CD4-positive, alpha-beta T cell treated with Interleukin-12 subunit alpha and Interleukin-12 subunit beta, for 1 hour (primary cell): ENCODE results near the gene TRIP10.
"Not testable (repeated sequence)": the region's sequence is repeated elsewhere in the genome, so short reads cannot be mapped to it uniquely, and the experiment has no call there.

Experiments used
- DNase-seq: peaks from one replicate; pipeline ENCODE4 v3.0.0-alpha.2; 2020

Gene TRIP10

DNA sequence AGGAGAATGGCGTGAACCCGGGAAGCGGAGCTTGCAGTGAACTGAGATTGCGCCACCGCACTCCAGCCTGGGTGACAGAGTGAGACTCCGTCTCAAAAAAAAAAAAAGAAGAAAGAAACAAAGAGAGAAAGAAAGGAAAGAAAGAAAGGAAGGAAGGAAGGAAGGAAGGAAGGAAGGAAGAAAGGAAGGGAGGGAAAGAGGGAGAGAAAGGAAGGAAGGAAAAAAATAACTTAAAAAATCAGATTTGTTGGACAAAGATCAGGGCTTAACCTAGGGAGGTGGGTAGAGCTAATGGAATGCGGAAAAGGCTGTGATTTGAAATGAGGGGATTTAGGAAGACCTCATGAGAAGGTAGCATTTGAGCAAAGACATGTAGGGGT is 32.2 kb downstream of the TRIP10 start:
- DNase-seq, result not testable (repeated sequence)

DNA sequence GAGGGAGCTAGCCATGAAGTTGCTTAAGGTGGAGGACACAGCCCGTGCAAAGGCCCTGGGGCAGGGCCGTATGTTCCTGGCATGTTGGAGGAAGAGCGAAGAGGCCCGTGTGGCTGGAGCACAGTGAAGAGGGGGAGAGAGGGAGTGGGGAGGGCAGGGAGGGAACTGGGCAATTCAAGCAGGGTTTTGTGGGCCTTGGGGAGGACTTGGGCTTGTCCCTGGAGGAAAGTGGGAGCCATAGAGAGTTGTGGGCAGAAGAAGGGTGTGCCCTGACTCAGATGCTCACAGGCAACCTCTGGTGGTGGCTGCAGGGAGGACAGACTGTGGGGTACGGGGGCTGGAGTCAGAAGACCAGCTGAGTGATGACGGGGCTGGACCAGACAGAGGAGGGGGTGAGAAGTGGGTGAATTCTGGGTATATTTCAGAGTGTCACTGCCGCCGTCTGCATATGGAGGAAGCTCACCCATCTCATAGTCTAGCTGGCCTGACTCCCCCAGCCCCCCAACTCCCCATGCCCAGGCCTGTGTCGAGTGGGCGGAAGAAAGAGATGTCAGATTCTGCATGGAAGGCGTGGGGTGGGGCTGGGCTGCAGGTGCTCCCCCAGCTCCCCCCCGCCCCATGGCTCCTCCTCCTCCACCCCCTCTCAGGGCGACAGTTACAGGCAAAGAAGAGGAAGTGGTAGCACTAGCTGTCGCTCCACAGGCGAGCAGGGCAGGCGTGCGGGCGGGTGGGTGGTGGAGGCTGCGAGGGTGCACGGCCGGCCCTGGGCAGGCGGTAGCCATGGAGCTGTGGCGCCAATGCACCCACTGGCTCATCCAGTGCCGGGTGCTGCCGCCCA is 32.8 kb downstream of the TRIP10 start, which contains the start of gene VAV1:
VAV1 (plus strand) TSS at position 681 of the 838 bp plus-strand sequence; CDS start at position 781, 100 bp downstream.
- DNase-seq, result peak; percentile 86

DNA sequence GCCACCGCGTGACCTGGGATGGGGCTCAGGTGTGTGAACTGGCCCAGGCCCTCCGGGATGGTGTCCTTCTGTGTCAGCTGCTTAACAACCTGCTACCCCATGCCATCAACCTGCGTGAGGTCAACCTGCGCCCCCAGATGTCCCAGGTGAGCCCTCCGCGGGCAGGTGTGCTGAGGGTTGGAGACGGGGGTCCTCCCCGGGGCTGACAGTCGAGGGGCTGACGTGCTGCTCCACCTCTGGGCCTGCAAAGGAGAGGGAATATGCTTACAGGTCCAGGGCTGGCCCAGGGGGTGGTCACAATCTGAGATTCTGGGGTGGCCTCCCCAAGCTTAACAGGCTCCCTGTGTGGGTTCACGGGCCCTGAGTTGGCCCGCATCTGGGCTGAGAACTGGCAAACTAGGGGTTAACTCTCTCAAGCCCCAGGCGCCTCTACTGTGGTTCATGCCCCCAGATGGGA is 33.4 kb downstream of the TRIP10 start:
- no peak for DNase-seq

DNA sequence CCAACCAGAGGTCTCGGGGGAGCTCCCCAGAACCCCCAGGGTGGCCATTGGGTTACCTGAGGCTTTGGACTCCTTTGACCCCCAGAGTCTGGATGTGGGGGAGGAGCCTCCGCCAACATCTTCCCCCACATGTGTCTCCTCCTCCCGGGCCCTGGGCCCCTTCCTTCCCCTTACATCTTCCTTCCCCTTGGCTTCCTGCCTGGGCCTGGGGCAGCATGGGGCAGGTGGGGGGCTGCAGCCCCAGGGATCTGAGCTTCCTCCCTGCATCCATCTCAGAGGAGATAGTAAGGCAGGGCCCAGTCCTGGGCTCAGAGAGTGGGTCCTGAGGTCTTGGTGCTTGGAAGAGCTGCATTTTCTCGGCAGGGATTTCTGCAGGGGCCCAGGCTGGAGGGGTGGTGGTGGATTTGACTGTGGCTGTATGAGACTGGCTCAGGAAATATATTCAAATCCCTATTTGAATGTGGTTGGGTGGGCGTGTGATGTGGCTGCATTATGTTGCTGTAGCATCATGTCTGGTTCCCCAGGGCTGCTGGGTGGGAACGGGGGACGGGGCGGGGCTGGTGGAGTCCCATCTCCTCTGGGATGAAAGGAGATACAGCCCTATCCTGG is 33.9 kb downstream of the TRIP10 start:
- peak; percentile 49 for DNase-seq

DNA sequence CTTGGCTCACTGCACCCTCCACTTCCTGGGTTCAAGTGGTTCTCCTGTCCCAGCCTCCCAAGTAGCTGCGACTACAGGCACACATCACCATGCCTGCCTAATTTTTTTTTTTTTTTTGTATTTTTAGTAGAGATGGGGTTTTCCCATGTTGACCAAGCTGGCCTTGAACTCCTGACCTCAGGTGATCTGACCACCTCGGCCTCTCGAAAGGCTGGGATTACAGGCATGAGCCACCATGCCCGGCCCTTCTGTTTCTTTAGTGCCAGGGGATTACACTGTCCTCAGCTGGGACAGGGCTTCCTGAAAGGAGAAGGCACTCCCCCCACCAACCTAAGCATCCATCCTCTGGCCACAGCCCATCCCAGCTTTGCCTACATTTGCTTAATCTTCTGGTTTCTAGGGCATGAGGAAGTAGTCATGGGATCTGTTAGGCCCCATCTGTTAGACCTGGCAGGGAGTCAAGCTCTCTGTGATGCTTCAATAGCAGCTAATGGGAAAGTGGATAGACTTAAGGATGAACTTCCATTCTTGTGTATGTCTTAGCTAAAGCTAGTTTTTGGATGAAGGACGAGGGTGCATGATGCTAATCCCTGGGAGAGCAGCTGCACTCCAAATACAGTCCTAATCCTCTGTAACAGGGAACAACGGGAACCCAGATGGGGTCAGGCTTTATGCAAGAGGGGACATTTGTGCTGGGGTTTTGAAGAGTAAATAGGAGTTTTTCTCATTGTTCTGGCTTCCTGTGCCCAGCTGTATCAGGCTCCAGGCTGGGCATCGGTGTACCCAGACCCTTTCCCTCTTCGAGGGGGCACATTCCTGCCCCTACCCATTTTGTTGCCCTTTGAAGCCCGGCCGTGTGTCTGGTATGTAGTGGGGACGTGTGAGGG is 35.6 kb downstream of the TRIP10 start:
- DNase-seq, result no peak

DNA sequence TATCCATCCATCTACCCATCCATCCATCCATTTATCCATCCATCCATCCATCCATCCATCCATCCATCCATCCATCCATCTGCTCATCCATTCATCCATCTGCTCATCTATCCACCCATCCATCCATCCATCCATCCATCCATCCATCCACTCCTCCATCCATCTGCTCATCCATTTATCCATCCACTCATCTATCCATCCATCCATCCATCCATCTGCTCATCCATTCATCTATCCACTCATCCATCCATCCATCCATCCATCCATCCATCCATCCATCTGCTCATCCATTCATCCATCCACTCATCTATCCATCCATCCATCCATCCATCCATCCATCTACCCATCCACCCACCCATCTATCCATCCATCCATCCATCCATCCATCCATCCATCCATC is 36.6 kb downstream of the TRIP10 start:
- DNase-seq, result not testable (repeated sequence)

DNA sequence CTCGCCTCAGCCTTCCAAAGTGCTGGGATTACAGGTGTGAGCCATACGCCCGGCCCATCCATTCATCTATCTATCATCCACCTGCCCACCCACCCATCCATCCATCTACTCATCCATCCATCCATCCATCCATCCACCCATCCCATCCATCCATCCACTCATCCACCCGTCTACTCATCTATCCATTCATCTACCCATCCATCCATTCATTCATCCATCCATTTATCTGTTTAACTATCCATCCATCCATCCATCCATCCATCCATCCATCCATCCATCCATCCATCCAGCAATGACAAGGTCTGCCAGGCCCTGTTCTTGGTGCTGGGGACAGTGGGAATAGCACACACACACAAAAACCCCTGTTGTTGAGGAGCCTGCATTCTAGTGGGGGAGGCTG is 37.5 kb downstream of the TRIP10 start:
- no peak for DNase-seq

DNA sequence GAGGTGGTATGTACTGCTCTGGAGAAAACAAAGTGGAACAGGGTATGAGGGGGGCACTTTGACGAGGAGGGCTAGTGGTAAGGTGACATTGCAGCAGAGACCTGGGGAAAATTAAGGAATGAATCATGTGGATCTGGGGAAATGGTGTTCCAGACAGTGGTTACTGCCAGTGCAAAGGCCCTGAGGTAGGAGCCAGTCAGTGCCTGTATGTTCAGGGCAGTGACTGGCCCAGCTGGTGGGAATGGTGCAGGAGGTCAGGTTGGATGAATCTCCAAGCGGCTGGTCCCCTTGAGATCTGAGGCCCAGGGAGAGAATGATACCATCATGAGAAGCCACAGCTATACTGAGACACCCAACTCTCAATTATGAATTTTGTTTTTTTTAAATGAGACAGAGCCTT is 38.0 kb downstream of the TRIP10 start:
- DNase-seq, result no peak

DNA sequence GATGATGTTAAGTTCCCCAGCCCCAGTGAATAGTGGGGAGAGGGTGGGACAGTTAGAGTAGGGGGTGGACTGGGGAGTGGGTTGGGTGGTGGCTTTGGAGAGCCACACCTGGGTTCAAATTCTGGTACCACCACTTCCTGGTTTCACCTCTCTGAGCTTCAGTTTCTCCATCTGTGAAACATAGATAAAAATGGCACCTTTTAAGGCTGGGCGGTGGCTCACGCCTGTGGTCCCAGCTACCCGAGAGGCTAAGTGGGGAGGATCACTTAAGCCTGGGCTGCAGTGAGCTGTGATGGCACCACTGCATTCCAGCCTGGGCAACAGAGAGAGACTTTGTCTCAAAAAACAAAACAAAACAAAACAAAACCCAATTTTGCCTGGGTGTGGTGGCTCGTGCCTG is 38.9 kb downstream of the TRIP10 start:
- peak; percentile 10 for DNase-seq

DNA sequence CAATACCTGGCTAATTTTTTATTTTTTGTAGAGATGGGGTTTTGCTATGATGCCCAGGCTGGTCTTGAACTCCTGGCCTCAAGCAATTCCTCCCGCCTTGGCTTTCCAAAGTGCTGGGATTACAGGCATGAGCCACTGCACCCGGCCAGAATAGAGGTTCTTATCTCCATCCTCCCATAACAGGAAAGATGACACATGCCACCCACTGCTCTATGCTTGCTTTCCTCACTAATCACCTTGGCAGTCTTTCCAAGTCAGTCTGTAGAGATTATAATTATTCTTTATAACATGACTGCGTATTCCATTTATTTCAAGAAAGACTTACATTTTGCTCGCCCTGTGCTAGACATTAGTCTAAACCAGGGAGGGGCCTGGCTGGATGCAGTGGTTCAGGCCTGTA is 39.7 kb downstream of the TRIP10 start:
- DNase-seq, result no peak

DNA sequence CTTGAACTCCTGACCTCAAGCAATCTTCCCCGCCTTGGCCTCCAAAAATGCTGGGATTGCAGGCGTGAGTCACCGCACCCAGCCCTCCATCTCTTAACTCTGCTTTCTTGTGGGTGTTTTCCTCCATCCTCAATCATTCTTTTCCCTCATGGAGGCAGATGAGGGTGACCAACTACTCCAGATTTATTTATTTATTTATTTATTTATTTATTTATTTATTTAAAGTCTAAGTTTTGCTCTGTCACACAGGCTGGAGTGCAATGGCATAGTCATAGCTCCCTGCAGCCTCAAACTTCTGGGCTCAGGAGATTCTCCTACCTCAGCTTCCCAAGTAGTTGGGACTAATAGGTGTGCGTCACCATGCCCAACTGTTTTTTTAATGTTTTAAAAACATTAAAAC is 47.9 kb downstream of the TRIP10 start:
- no peak for DNase-seq

DNA sequence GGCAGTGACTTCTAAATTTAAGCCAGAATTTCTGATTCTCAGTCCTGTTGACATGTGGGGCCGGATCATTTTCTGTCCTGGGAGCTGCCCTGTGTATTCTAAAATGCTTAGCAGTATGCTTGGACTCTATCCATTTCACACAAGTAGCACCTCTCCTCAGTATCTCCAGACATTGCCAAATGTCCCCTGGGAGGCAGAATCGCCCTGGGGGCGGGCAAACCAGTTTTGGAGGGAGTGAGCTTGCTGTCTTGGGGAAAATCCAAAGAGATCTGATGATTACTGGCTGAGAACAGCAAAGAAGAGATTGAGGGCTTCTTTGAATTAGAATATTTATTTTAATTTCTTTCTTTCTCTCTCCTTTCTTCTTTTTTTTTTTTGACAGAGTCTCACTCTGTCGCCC is 49.4 kb downstream of the TRIP10 start:
- no peak for DNase-seq

DNA sequence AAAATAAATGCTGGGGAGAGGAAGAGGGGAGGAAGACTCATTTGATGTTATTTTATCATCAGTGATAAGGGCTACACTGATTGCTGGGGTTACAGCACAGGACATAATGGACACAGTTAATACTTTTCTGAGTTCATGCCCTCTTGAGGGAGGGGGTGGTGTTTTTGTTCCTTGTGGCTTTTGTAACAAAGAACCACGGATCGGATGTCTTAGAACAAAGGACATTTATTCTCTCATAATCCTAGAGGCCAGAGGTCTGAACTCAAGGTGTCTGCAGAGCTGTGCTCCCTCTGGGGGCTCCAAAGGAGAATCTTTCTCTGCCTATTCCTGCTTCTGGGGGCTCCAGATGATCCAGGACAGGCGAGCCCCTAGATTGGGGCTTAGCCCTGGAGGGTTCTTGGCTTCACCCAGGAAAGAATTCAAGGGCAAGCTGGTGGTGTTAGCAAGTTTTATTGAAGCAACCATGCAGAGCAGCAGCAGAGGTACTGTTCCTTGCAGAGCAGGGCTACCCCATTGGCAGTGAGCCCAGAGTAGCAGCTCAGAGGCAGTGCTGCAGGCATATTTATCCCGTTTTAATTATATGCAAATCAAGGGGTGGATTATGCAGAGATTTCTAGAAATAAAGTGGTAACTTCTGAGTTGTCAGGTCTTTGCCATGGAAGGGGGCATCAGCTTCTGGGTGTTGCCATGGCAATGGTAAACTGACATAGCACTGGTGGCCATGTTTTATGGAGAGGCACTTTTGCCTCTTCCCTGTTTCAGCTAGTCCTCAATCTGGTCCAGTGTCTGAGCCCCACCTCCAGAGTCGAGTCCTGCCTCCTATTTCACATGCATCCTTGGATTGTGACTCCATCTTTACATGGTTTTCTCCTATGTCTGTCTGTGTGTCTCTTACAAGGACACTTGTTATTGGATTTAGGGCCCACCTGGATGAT is 51.0 kb downstream of the TRIP10 start:
- DNase-seq, result no peak

DNA sequence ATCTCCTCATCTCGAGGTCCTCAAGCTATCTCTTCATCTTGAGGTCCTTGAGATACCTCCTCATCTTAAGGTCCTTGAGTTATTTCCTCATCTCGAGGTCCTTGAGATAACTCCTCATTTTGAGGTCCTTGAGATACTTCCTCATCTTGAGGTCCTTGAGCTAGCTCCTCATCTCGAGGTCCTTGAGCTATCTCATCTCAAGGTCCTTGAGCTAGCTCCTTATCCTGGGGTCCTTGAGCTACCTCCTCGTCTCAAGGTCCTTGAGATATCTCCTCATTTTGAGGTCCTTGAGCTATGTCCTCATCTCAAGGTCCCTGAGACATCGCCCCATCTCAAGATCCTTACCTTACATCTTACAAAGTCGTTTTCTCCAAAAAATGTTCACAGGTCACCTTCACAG is 51.8 kb downstream of the TRIP10 start:
- DNase-seq, result no peak

DNA sequence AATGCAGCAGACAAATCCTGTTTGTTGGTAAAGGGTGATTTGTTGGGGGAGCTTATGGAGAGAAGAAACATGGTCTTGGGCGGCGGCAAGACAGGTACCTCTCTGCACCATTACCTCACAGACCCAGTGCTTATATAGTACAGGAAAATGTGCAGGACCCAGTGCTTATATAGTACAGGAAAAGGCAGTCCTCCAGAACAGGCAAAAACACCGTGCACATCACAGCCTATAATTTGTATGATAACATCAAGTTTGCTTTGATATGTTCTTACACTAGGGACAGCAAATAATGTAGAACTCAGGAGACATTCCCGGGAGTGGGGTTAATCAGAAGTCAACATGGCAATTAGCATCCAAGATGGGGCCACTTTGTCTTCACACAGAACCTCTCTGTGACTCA is 53.9 kb downstream of the TRIP10 start:
- DNase-seq, result no peak

DNA sequence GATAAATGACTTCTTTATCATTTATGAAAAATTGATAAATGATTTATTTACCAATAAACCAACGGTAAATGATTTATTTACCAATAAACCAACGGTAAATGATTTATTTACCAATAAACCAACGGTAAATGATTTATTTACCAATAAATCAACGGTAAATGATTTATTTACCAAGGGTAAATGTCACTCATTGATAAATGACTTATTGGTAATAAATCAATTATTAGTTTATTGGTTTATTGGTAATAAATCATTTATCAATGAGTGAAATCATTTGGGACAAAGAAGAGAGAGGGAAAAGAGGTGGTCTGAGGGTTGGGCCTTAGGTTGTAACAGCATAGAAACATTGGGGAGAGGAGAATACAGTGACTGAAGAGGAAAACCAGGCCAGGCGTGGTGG is 54.5 kb downstream of the TRIP10 start:
- DNase-seq, result no peak

DNA sequence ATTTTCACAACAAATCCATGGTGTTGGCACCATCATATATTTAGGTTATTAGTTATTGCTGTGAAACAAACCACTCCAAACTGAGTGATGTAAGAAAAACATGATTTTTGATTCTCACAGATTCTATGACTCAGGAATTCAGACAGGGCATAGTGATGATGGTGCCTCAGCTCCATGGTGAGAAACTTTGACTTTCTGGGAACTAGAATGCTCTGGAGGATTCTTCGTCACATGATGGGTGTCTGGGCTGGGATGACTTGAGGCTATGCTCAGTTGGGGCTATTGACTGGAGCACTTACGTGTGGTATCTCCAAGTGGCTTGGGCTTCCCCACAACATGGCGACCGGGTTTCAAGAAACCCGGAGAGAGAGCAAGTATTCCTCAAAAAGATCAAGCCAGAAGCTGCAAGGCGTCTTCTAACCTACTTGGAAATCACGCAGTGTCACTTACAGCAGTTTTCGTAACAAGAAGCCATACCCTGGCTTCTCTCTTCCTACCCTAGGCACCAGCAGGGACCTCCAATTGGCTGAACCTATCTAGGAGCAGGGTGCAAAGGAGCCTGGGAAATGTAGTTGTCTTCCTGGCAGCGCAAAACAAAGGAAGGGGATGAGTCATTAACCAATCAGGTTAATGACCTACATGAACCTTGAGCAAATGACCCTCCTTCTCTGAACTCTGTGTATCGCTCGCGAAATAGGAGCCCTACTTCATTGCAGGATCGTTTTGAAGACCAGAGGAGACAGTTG is 55.4 kb downstream of the TRIP10 start:
- no peak for DNase-seq

DNA sequence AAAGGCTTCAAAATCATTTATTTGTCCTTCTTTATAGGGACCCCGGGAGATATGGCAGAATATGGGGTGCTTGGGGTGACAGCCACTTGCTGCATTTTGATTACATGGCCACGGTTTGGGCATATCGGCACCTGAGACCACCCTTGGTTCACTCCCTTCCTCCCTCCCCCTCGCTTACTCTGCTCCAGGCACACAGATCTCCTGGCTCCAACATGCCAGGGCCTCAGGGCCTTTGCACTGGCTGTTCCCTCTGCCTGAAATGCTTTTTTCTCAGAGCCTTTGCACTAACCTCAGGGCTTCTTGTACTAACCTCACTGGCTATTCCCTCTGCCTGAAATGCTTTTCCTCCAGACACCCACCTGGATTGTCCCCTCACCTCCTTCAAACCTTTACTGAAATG is 56.8 kb downstream of the TRIP10 start:
- no peak for DNase-seq

DNA sequence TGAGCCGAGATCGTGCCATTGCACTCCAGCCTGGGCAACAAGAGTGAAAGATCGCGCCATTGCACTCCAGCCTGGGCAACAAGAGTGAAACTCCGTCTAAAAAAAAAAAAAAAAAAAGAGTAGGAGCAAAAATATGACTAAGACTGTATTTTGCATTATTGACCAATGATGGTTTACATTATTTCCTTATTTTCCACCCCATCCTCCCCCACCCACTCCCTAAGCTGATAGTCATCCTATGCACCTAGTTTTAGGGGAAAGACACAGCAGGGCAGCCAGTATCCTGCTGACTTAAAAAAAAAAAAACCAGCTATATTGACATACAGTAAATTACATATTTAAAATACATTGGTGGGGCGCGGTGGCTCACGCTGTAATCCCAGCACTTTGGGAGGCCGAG is 58.2 kb downstream of the TRIP10 start:
- DNase-seq, result no peak

DNA sequence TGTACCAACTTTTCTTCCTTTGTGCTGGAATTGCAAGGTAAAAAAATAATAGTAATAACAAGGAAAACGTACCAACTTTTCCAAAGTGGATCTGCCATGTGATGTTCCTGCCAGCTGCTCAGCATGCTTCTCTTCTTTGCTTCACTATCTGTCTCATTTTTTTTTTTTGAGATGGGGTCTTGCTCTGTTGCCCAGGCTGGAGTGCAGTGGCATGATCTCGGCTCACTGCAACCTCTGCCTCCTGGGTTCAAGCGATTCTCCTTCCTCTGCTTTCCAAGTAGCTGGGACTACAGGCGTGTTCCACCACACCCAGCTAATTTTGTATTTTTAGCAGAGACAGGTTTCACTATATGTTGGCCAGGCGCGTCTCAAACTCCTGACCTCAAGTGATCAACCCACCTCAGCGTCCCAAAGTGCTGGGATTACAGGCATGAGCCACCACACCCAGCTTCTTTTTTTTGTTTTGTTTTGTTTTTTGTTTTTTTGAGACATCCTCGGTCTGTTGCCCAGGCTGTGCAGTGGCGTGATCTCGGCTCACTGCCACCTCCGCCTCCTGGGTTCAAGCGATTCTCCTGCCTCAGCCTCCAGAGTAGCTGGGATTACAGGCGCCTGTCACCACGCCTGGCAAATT is 60.8 kb downstream of the TRIP10 start:
- DNase-seq, result peak; percentile 12

DNA sequence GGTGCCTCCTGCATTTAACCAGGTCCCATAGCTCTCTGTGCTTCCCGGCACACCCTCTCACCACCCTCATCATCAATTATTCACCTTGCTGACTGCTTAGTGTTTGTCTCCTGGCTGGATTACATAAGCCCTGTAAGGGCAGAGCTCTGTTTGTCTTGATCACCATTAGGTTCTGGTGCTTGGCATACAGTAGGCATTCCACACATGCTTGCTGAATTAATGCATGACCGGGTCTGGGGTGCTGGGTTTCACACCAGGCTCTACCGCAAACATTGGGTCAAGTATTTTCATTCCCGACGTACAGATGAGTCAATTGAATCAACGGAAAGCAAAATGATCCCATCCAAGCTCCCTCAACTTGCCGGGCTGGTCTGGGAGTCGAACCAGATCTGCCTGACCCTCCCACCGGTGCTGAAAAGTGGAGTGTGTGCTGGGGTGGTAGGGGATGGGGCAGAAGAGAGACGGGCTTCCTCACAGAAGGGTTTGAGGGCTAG is 61.6 kb downstream of the TRIP10 start:
- DNase-seq, result peak; percentile 25
